ENCODE results near the gene NSD2.

DNA sequence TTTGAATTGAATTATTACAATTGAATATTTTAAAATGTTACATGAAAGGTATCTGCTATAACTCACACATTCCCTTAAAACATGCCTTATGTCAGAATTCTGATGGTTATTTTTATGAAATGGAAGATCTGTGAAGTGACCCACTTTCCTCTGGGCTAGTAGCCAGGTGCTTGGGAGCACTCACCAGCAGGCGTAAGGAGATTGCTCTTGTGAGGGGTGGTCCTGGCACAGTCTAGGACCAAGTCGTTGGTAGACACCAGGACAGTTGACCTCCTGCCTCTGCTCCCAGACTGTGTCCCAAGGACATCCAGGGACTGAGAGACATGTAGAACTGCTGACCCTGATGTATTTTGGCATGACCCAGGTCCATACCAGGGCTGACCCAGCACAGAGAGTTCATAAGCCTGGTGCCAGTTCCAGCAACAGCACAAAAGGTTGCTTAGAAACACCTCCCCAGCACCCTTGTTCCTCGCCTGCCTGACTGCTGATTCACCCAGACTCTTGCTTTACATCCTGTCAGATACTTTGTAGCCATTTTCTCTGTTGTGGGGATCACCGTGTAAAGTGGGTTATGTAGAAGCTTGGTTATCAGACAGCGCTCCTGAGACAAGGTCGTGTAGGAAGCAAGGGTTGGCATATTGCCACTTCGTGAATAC is 89.1 kb downstream of the NSD2 start:
- no peak for TF ChIP-seq EZH2 (IDR thresholded peaks at IDR 0.05; ENCODE audit: borderline replicate concordance, insufficient read depth, low read depth, low read length, poor library complexity, severe bottlenecking)
- TF ChIP-seq, protein P1, sequence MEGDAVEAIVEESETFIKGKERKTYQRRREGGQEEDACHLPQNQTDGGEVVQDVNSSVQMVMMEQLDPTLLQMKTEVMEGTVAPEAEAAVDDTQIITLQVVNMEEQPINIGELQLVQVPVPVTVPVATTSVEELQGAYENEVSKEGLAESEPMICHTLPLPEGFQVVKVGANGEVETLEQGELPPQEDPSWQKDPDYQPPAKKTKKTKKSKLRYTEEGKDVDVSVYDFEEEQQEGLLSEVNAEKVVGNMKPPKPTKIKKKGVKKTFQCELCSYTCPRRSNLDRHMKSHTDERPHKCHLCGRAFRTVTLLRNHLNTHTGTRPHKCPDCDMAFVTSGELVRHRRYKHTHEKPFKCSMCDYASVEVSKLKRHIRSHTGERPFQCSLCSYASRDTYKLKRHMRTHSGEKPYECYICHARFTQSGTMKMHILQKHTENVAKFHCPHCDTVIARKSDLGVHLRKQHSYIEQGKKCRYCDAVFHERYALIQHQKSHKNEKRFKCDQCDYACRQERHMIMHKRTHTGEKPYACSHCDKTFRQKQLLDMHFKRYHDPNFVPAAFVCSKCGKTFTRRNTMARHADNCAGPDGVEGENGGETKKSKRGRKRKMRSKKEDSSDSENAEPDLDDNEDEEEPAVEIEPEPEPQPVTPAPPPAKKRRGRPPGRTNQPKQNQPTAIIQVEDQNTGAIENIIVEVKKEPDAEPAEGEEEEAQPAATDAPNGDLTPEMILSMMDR (IDR thresholded peaks at IDR 0.05): no peak
